Lower lobe of right lung (tissue), 2 donors: ENCODE measurements around the gene HDGF. TPM values are rescaled to one million over a fixed set of nuclear protein-coding genes. Genes with fewer than 3 reads are reported as not detected.

Experiments
- ATAC-seq, 2 donors: fragments of 200-7000 bp; cut with Tn5 transposase; one replicate each; pipeline ENCODE4 v1.9.1; 2020 to 2022; ENCODE audit warnings: mild to moderate bottlenecking in 2 of 2, moderate library complexity in 2 of 2
- DNase-seq: peaks from one replicate; pipeline ENCODE4 v3.0.0-alpha.2; 2020
- H3K27ac ChIP-seq: fragments of 200-600 bp; one replicate; pipeline ENCODE4 v1.8.0; 2022
- H3K27me3 ChIP-seq: fragments of 200-600 bp; one replicate; pipeline ENCODE4 v1.8.0; 2022; ENCODE audit warnings: low read depth
- H3K36me3 ChIP-seq: fragments of 200-600 bp; one replicate; pipeline ENCODE4 v1.8.0; 2022; ENCODE audit warnings: mild to moderate bottlenecking
- H3K4me1 ChIP-seq: fragments of 200-600 bp; one replicate; pipeline ENCODE4 v1.8.0; 2022
- H3K4me3 ChIP-seq: fragments of 200-600 bp; one replicate; pipeline ENCODE4 v1.8.0; 2022; ENCODE audit warnings: mild to moderate bottlenecking
- H3K9me3 ChIP-seq: fragments of 200-600 bp; one replicate; pipeline ENCODE4 v1.8.0; 2022
- CTCF ChIP-seq: fragments of 200-600 bp; IDR thresholded peaks from one replicate; pipeline ENCODE4 v1.8.0; 2022; ENCODE audit warnings: antibody characterized with exemption, mild to moderate bottlenecking
- intact Hi-C: fragments of 100-400 bp; cut with DNase I; formaldehyde crosslinking; loops from one replicate; pipeline ENCODE4 v1.11.0; 2022
- total RNA-seq: library from RNA; stranded (reverse); fragmentation: NEBNext Ultra II Directional; extraction: Animal tissue kit (Norgen Biotek cat#: 25700); gene quantifications from one replicate; pipeline ENCODE4 v1.2.1, GENCODE V29; 2021
- donor health status: DM: no; HTN: yes; CAD: no; lungs with severe emphysema.

The HDGF gene
- total RNA-seq, 1 donor from 2014 or later: 146 TPM

GRCh38 chr1:156696755-156697154 lies 54.7 kb downstream of the HDGF start:
- ATAC-seq: no peak
- H3K27me3 ChIP-seq: peaks cover 20% of the 10 kb centered on the region
- DNase-seq: no peak
- no peak overlapping the region for H3K27ac ChIP-seq
- H3K36me3 ChIP-seq: no peaks in the 10 kb centered on the region
- H3K4me3 ChIP-seq: no peak overlapping the region
- no peaks in the 10 kb centered on the region for H3K9me3 ChIP-seq
- intact Hi-C loops: no loop called here
- peaks cover 11% of the 10 kb centered on the region for H3K4me1 ChIP-seq
- TF ChIP-seq CTCF: no peak

GRCh38 chr1:156694690-156694962 lies 56.8 kb downstream of the HDGF start:
- DNase-seq (no peak), ATAC-seq (no peak)
- Histone ChIP-seq H3K9me3 (no peaks in the 10 kb centered on the region), H3K4me1 (peaks cover 17% of the 10 kb centered on the region), H3K36me3 (no peaks in the 10 kb centered on the region), H3K27me3 (peaks cover 38% of the 10 kb centered on the region), H3K4me3 (no peak overlapping the region), H3K27ac (no peak overlapping the region)
- intact Hi-C loops: no loop called here
- no peak for TF ChIP-seq CTCF

GRCh38 chr1:156693848-156694689 lies 57.4 kb downstream of the HDGF start:
- H3K4me3 ChIP-seq: no peak overlapping the region

GRCh38 chr1:156692925-156693847 lies 58.3 kb downstream of the HDGF start:
- H3K4me1 ChIP-seq: peaks cover 23% of the 10 kb centered on the region
- intact Hi-C loops: no loop called here
- no peak overlapping the region for H3K4me3 ChIP-seq
- H3K27ac ChIP-seq: no peak overlapping the region
- H3K36me3 ChIP-seq: no peaks in the 10 kb centered on the region
- H3K27me3 ChIP-seq: peaks cover 47% of the 10 kb centered on the region
- no peaks in the 10 kb centered on the region for H3K9me3 ChIP-seq
- TF ChIP-seq CTCF: no peak
- DNase-seq (peak; percentile 61), ATAC-seq (peak; percentile 52 to 72)

More at GRCh38 chr1:156693848-156694689, 57.4 kb downstream of the HDGF start:
- Histone ChIP-seq H3K27ac (no peak overlapping the region), H3K36me3 (no peaks in the 10 kb centered on the region), H3K27me3 (peaks cover 39% of the 10 kb centered on the region), H3K9me3 (no peaks in the 10 kb centered on the region), H3K4me1 (peaks cover 22% of the 10 kb centered on the region)
- ATAC-seq (no peak), DNase-seq (no peak)
- TF ChIP-seq CTCF: no peak
- intact Hi-C loops: no loop called here

- peaks cover 50% of the 10 kb centered on the region for H3K27me3 ChIP-seq
- H3K9me3 ChIP-seq: no peaks in the 10 kb centered on the region
- H3K27ac ChIP-seq: no peak overlapping the region
- no peak for TF ChIP-seq CTCF
- intact Hi-C loops: no loop called here
- no peak overlapping the region for H3K4me3 ChIP-seq
- peaks cover 23% of the 10 kb centered on the region for H3K4me1 ChIP-seq
- no peaks in the 10 kb centered on the region for H3K36me3 ChIP-seq
- ATAC-seq (peak; percentile 27 to 34), DNase-seq (no peak)
Observed at GRCh38 chr1:156692441-156692924, 59.0 kb downstream of the HDGF start.

Other genes starting within 250 kb of the HDGF start
- gene IQGAP3, start 179.1 kb downstream of the HDGF start, total RNA-seq: 1.7 TPM
- not detected for gene TTC24, start 172.0 kb downstream of the HDGF start, total RNA-seq
- gene NAXE, start 159.9 kb downstream of the HDGF start, total RNA-seq: 62.2 TPM
- gene GPATCH4, start 150.2 kb downstream of the HDGF start, total RNA-seq: 17.9 TPM
- 0.21 TPM for gene HAPLN2, start 132.3 kb downstream of the HDGF start, total RNA-seq
- gene BCAN, start 109.6 kb downstream of the HDGF start, total RNA-seq: not detected
- gene NES, start 74.3 kb downstream of the HDGF start, total RNA-seq: 39.8 TPM
- gene CRABP2, start 46.1 kb downstream of the HDGF start, total RNA-seq: 2.1 TPM
- gene METTL25B, start 23.2 kb downstream of the HDGF start, total RNA-seq: 41.0 TPM
- 22.6 TPM for gene ISG20L2, start 22.9 kb downstream of the HDGF start, total RNA-seq
- gene MRPL24, start 10.6 kb downstream of the HDGF start, total RNA-seq: 43.7 TPM
- 51.9 TPM for gene PRCC, start 15.9 kb upstream of the HDGF start, total RNA-seq
- 3.5 TPM for gene SH2D2A, start 65.2 kb upstream of the HDGF start, total RNA-seq
- not detected for gene INSRR, start 107.4 kb upstream of the HDGF start, total RNA-seq
- gene NTRK1, start 109.2 kb upstream of the HDGF start, total RNA-seq: 1.9 TPM
- 14.8 TPM for gene PEAR1, start 142.0 kb upstream of the HDGF start, total RNA-seq
- gene LRRC71, start 169.0 kb upstream of the HDGF start, total RNA-seq: 5.3 TPM